SK-N-SH (cell line): ENCODE results near the gene ASB3. TPM values are rescaled to one million over a fixed set of nuclear protein-coding genes. Genes with fewer than 3 reads are reported as not detected.
"Not testable (repeated sequence)": the region's sequence is repeated elsewhere in the genome, so short reads cannot be mapped to it uniquely, and the experiment has no call there.

Experiments
- CTCF ChIA-PET: fragments of 300-600, 350-600 bp; formaldehyde crosslinking; extraction: SDS; loops from one replicate; lab custom pipeline; 2021; lab: Yijun Ruan, JAX
- POLR2A ChIA-PET: fragments of 350-600 bp; sonication (Branson Sonifier 250); formaldehyde crosslinking; extraction: SDS; loops from one replicate; lab custom pipeline; 2020; ENCODE audit warnings: antibody characterized with exemption, inconsistent platforms; lab: Yijun Ruan, JAX
- DNase-seq: peaks from one replicate; pipeline ENCODE4 v3.0.0; 2012
- H2AFZ ChIP-seq: fragments of 200-600 bp; sonication (generic); 2 replicates; pipeline ENCODE4 v1.8.1; 2016; ENCODE audit warnings: antibody characterized with exemption, mild to moderate bottlenecking, low read depth
- H3F3A ChIP-seq: fragments of 200-600 bp; sonication (generic); replicated peaks from 2 replicates; pipeline ENCODE3; 2016; ENCODE audit warnings: antibody characterized with exemption, mild to moderate bottlenecking; ENCODE audit not compliant: insufficient read depth
- H3K27ac ChIP-seq, 2 experiments: fragments of 200-500 bp in 1 of 2; fragments of 200-600 bp in 1 of 2; sonication (Bioruptor generic) in 1 of 2; sonication (generic), shearing (Covaris generic) in 1 of 2; 2 replicates each; pipeline versions ENCODE4 v1.5.1 to v1.6.1; 2014 to 2016; ENCODE audit warnings: low read depth in 2 of 2, inconsistent platforms in 1 of 2, low read length in 1 of 2, mild to moderate bottlenecking in 1 of 2, mixed read lengths in 1 of 2
- H3K27me3 ChIP-seq: fragments of 200-600 bp; sonication (generic), shearing (Covaris generic); 2 replicates; pipeline ENCODE4 v1.6.1; 2016; ENCODE audit warnings: mixed run types; ENCODE audit not compliant: insufficient read depth
- H3K36me3 ChIP-seq, 2 experiments: fragments of 200-500 bp in 1 of 2; fragments of 200-600 bp in 1 of 2; sonication (Bioruptor generic) in 1 of 2; sonication (generic) in 1 of 2; replicated peaks in 1 of 2; 2 replicates each; pipeline versions ENCODE3 to v1.5.1; 2014 to 2016; ENCODE audit warnings: low read length in 1 of 2, mild to moderate bottlenecking in 1 of 2; ENCODE audit not compliant: insufficient read depth in 2 of 2, control insufficient read depth in 1 of 2
- H3K4me1 ChIP-seq, 2 experiments: fragments of 200-500 bp in 1 of 2; fragments of 200-600 bp in 1 of 2; sonication (Bioruptor generic) in 1 of 2; sonication (generic), shearing (Covaris generic) in 1 of 2; 2 replicates each; pipeline versions ENCODE4 v1.5.1 to v1.6.1; 2014 to 2016; ENCODE audit warnings: low read depth in 1 of 2, low read length in 1 of 2, mixed run types in 1 of 2; ENCODE audit not compliant: insufficient read depth in 2 of 2, control insufficient read depth in 1 of 2
- H3K4me2 ChIP-seq: fragments of 200-600 bp; sonication (generic), shearing (Covaris generic); 2 replicates; pipeline ENCODE4 v1.6.1; 2017; ENCODE audit warnings: mixed run types
- H3K4me3 ChIP-seq, 2 experiments: fragments of 200-500 bp in 1 of 2; fragments of 200-600 bp in 1 of 2; sonication (Bioruptor generic) in 1 of 2; sonication (generic), shearing (Covaris generic) in 1 of 2; 2 replicates each; pipeline versions ENCODE4 v1.5.1 to v1.8.1; 2014 to 2016; ENCODE audit warnings: low read depth in 2 of 2, inconsistent platforms in 1 of 2, low read length in 1 of 2, mild to moderate bottlenecking in 1 of 2, mixed read lengths in 1 of 2, moderate library complexity in 1 of 2
- H3K79me2 ChIP-seq: fragments of 200-600 bp; sonication (generic); 2 replicates; pipeline ENCODE4 v1.8.1; 2017; ENCODE audit warnings: mild to moderate bottlenecking; ENCODE audit not compliant: insufficient read depth
- H3K9ac ChIP-seq: fragments of 200-600 bp; sonication (generic); 2 replicates; pipeline ENCODE4 v1.6.1; 2017; ENCODE audit warnings: mixed run types
- H3K9me2 ChIP-seq: fragments of 200-600 bp; sonication (generic); 2 replicates; pipeline ENCODE4 v1.6.1; 2017; ENCODE audit warnings: mixed run types
- H3K9me3 ChIP-seq: fragments of 200-600 bp; sonication (generic); 2 replicates; pipeline ENCODE4 v1.6.1; 2017; ENCODE audit warnings: mixed run types, mild to moderate bottlenecking, moderate library complexity
- H4K20me1 ChIP-seq: fragments of 200-600 bp; sonication (generic); 2 replicates; pipeline ENCODE4 v1.6.1; 2017; ENCODE audit warnings: mild to moderate bottlenecking, mixed run types; ENCODE audit not compliant: insufficient read depth
- CHD2 ChIP-seq: fragments of 150-350 bp; IDR thresholded peaks from 2 replicates; pipeline ENCODE4 v1.6.1; 2018; ENCODE audit warnings: low read length; ENCODE audit not compliant: partially characterized antibody
- FOXJ3 ChIP-seq: sonication (generic); formaldehyde crosslinking; IDR thresholded peaks from 2 replicates; pipeline ENCODE4 v1.5.1; 2020; ENCODE audit warnings: mild to moderate bottlenecking, missing genetic modification reagents
- FOXM1 ChIP-seq: IDR thresholded peaks from 2 replicates; pipeline ENCODE4 v1.4.0; 2012; ENCODE audit warnings: low read depth, mild to moderate bottlenecking
- GABPA ChIP-seq: IDR thresholded peaks from 2 replicates; pipeline ENCODE4 v1.4.0; 2012; ENCODE audit warnings: low read depth, mild to moderate bottlenecking
- POLR2AphosphoS5 ChIP-seq: IDR thresholded peaks from 2 replicates; pipeline ENCODE4 v1.6.1; 2012; ENCODE audit warnings: low read depth, low read length
- WGBS: methylation state at CpG from one replicate; pipeline ENCODE4 v1.1.6; 2017; ENCODE audit warnings: low lambda C conversion rate; 5-methylcytosine and 5-hydroxymethylcytosine counted together
- polyA plus RNA-seq, 3 experiments: library from polyadenylated mRNA; depleted of rRNA; stranded (reverse); fragments of >200 nt; gene quantifications; 2 replicates each; pipeline ENCODE4 v1.2.3, GENCODE V29; 2012
- TF ChIP-seq, protein P1 (sequence below): fragments of 200-600 bp; sonication (generic); IDR thresholded peaks from 2 replicates; pipeline ENCODE4 v1.6.1; 2017; ENCODE audit warnings: antibody characterized with exemption, mild to moderate bottlenecking, moderate library complexity
- TF ChIP-seq, protein P2 (sequence below): IDR thresholded peaks from 2 replicates; pipeline ENCODE4; 2012
- TF ChIP-seq, protein P3 (sequence below): IDR thresholded peaks from 2 replicates; pipeline ENCODE4 v1.4.0; 2012; ENCODE audit warnings: low read depth, borderline replicate concordance

Gene ASB3
- polyA plus RNA-seq, 1 of the 3 experiments (the other 2 are of a cell fraction), result 16.2 TPM

DNA sequence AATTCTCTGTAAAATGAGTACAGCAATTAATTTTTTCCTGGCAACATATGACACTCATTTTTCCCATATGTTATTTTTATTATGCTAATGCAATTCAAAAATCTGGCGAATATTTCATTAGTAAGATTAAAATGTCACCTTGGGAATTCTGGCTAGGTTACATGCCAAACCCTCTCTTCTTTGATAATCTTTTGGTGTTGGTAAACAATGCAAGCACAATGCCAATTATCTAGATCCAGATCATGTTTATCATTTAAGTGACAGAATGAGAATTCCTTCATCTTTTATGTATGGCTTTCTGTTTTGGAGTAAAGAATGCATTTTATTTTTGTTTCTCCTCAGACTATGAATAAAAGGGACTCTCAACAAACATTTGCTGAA is 39.3 kb upstream of the ASB3 start:
- H3K4me1 ChIP-seq, result no peaks in the 10 kb centered on the region

DNA sequence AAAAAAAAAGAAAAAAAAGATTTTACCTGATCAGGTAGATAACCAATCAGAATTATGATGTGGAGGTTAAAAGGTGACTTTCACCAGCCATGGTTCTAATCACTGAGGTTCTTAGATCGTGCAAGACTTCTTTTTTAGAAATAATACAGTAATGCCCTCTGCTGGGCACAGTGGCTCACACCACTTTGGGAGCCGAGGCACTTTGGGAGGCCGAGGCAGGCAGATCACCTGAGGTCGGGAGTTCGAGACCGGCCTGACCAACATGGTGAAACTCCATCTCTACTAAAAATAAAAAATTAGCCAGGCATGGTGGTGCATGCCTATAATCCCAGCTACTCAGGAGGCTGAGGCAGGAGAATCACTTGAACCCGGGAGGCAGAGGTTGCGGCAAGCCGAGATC is 36.9 kb upstream of the ASB3 start:
- H3K27me3 ChIP-seq, H4K20me1 ChIP-seq, H3K4me3 ChIP-seq, CTCF ChIA-PET, H3K79me2 ChIP-seq, DNase-seq, H3K9me3 ChIP-seq, H3F3A ChIP-seq, H3K4me2 ChIP-seq, H3K27ac ChIP-seq, H3K9ac ChIP-seq, POLR2A ChIA-PET, H3K9me2 ChIP-seq, H2AFZ ChIP-seq, H3K4me1 ChIP-seq: not testable (repeated sequence)
- H3K36me3 ChIP-seq, result peaks cover 13 to 15% of the 10 kb centered on the region in 2 experiments
- 90% methylated on average over 9 of the region's 9 CpGs for WGBS
- TF ChIP-seq, protein P1, sequence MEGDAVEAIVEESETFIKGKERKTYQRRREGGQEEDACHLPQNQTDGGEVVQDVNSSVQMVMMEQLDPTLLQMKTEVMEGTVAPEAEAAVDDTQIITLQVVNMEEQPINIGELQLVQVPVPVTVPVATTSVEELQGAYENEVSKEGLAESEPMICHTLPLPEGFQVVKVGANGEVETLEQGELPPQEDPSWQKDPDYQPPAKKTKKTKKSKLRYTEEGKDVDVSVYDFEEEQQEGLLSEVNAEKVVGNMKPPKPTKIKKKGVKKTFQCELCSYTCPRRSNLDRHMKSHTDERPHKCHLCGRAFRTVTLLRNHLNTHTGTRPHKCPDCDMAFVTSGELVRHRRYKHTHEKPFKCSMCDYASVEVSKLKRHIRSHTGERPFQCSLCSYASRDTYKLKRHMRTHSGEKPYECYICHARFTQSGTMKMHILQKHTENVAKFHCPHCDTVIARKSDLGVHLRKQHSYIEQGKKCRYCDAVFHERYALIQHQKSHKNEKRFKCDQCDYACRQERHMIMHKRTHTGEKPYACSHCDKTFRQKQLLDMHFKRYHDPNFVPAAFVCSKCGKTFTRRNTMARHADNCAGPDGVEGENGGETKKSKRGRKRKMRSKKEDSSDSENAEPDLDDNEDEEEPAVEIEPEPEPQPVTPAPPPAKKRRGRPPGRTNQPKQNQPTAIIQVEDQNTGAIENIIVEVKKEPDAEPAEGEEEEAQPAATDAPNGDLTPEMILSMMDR, result peak; percentile 44

More for the DNA sequence above, 39.3 kb upstream of the ASB3 start:
- H3K79me2 ChIP-seq, result no peaks in the 10 kb centered on the region
- no peaks in the 10 kb centered on the region for H3K27me3 ChIP-seq
- POLR2A ChIA-PET, result interaction anchor here (0.7 kb wide), 1 partner anchor 11 kb away, joined by 5 read pairs; no protein-coding TSS in a partner anchor
- DNase-seq, result no peak
- no peaks in the 10 kb centered on the region for H3K36me3 ChIP-seq
- H3K27ac ChIP-seq, result no peak overlapping the region
- CTCF ChIA-PET, result no interaction called here
- no peak for TF ChIP-seq POLR2AphosphoS5
- TF ChIP-seq FOXM1, result no peak
- no peak for TF ChIP-seq CHD2
- TF ChIP-seq, protein P2, sequence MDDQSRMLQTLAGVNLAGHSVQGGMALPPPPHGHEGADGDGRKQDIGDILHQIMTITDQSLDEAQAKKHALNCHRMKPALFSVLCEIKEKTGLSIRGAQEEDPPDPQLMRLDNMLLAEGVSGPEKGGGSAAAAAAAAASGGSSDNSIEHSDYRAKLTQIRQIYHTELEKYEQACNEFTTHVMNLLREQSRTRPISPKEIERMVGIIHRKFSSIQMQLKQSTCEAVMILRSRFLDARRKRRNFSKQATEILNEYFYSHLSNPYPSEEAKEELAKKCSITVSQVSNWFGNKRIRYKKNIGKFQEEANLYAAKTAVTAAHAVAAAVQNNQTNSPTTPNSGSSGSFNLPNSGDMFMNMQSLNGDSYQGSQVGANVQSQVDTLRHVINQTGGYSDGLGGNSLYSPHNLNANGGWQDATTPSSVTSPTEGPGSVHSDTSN, result no peak
- TF ChIP-seq, protein P3, sequence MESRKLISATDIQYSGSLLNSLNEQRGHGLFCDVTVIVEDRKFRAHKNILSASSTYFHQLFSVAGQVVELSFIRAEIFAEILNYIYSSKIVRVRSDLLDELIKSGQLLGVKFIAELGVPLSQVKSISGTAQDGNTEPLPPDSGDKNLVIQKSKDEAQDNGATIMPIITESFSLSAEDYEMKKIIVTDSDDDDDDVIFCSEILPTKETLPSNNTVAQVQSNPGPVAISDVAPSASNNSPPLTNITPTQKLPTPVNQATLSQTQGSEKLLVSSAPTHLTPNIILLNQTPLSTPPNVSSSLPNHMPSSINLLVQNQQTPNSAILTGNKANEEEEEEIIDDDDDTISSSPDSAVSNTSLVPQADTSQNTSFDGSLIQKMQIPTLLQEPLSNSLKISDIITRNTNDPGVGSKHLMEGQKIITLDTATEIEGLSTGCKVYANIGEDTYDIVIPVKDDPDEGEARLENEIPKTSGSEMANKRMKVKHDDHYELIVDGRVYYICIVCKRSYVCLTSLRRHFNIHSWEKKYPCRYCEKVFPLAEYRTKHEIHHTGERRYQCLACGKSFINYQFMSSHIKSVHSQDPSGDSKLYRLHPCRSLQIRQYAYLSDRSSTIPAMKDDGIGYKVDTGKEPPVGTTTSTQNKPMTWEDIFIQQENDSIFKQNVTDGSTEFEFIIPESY, result no peak
- no peak for TF ChIP-seq GABPA
- TF ChIP-seq FOXJ3, result no peak
- TF ChIP-seq, all 33 proteins: peak for 0
- Histone ChIP-seq H4K20me1 (no peaks in the 10 kb centered on the region), H3K9ac (no peak overlapping the region), H3F3A (no peaks in the 10 kb centered on the region), H3K9me3 (no peaks in the 10 kb centered on the region), H3K9me2 (no peaks in the 10 kb centered on the region), H3K4me2 (no peak overlapping the region), H2AFZ (no peak overlapping the region), H3K4me3 (no peak overlapping the region)
- WGBS, result 80% methylated on average over 1 of the region's 1 CpG
